ENCODE measurements around the gene GIPC3.
"Not testable (repeated sequence)": the region's sequence is repeated elsewhere in the genome, so short reads cannot be mapped to it uniquely, and the experiment has no call there.

GIPC3 gene

DNA sequence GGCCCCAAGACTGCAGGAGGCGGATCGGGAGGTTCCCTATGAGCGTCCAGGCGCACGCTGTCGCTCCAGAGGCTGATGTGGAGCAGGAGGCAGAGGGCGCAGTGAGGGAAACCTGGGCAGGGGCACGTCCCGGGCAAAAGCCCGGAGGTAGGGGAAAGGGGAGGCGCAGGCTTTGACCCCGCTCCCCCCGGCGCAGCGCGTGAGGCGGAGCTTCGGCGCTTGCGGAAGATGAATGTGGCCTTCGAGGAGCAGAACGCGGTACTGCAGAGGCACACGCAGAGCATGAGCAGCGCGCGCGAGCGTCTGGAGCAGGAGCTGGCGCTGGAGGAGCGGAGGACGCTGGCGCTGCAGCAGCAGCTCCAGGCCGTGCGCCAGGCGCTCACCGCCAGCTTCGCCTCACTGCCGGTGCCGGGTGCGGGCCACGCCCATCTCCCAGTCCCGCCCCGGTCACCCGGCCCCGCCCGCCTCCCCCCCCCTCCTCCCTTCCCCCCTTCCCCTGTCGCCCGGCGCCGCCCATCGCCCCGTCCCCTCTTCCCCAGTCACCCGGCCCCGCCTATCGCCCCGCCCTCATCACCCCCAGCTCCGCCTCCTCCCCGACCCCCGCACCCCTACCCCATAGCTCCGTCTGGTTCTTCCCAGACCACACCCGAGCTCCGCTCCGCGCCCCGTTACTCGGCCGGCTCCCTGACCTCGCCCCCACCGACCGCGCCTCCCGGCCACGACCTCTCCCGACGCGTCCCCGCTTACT lies 8.4 kb upstream of the GIPC3 start:
- no peak for DNase-seq (ENCODE audit: low spot score)

DNA sequence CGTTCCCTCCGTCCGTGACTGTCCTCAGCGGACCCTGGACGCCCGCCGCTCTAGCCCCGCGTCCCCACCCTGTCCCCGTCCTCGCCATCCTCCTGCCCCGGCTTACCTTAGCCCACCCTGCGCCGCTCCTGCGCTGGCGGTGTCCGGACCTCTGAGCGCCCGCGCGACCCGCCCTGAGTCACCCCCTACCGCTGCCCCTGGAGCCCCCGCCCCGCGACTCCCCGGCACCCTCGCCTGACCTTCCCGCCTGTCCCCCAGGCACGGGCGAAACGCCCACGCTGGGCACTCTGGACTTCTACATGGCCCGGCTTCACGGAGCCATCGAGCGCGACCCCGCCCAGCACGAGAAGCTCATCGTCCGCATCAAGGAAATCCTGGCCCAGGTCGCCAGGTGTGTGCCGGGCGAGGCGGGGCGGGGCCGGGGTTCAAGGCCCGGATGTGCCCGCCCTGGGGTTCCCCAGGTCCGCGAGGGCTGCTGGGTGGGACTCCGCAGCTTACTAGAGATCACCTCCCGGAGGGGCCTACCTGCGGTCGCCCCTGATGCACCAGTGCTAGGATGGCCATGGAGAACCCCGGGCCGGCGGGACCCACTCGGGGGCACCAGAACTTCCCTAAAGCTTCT lies 7.4 kb upstream of the GIPC3 start:
- DNase-seq (ENCODE audit: low spot score), result no peak

DNA sequence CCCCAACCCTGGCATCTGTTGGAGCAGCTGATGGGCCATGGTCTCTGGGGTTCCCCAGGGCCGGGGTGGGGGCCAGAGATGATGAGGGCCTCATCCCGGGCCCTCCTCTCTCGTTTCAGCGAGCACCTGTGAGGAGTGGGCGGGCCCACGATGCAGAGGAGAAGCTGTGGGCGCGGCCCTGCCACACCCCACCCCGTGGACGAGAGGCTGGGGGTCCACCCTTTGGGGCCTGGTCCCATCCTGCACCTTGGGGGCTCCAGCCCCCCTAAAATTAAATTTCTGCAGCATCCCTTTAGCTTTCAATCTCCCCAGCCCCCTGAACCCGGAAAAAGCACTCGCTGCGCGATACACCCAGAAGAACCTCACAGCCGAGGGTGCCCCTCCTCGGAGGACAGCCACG lies 6.9 kb upstream of the GIPC3 start:
- DNase-seq (ENCODE audit: low spot score), result no peak

DNA sequence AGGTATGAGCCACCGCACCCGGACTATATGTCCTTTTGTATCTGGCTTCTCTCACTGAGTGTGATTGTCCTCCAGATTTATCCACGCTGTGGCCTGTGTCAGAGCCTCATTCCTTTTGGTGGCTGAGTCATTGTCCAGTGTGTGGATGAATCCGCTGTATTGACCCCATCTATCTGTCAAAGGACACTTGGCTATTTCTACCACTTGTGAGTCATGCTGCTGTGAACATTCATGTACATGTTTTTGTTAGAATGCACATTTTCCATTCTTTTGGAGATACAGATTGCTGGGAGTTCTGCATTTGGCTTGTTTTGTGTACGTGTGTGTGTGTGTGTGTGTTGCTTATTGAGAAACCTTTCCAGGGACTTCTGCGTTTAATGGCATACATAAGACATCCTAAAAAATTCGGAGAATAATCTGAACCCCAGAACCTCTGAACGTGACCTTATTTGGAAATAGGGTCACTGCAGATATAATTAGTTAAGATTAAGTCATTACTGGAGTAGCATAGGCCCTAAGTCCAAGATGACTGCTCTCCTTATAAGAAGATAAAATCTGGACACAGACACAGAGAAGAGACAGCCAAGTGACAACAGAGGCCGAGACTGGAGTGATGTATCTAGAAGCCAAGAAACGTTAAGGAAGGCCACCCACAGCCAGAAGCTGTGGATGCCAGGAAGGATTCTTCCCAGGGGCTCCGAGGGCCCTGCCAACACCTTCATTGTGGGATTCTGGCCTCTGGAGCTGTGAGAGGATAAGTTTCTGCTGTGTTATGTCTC lies 4.9 kb upstream of the GIPC3 start:
- DNase-seq (ENCODE audit: low spot score), result peak; percentile 94

DNA sequence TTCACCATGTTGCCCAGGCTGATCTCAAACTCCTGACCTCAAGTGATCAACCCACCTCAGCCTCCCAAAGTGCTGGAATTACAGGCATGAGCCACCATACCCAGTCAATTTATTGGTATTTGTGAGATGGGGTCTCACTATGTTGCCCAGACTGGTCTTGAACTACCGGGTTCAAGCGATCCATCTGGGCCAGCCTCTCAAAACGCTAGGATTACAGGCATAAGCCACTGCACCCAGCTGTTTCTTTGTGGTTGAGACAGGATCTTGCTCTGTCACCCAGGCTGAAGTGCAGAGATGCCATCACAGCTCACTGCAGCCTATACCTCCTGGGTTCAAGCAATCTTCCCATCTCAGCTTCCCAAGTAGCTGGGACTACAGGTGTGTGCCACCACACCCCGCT lies 3.5 kb upstream of the GIPC3 start:
- DNase-seq (ENCODE audit: low spot score), result not testable (repeated sequence)

DNA sequence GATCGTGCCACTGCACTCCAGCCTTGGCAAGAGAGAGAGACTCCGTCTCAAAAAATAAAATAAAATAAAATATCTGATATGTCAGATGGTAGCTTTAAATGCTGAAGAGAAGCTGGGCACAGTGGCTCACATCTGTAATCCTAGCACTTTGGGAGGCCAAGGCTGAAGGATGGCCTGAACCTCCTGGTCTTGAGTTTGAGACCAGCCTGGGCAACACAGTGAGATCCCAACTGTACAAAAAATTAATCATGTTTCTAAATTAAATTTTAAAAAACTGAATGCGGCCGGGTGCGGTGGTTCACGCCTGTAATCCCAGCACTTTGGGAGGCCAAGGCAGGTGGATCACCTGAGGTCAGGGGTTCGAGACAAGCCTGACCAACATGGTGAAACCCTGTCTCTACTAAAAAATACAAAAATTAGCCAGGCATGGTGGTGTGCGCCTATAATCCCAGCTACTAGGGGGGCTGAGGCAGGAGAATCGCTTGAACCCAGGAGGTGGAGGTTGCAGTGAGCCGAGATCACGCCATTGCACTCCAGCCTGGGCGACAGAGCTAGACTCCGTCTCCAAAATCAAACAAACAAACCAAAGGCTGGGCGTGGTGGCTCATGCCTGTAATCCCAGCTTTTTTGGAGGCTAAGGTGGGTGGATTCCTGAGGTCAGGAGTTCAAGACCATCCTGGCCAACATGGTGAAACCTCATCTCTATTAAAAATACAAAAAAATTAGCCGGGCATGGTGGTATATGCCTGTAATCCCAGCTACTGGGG lies 1.1 kb upstream of the GIPC3 start:
- DNase-seq (ENCODE audit: low spot score), result not testable (repeated sequence)

DNA sequence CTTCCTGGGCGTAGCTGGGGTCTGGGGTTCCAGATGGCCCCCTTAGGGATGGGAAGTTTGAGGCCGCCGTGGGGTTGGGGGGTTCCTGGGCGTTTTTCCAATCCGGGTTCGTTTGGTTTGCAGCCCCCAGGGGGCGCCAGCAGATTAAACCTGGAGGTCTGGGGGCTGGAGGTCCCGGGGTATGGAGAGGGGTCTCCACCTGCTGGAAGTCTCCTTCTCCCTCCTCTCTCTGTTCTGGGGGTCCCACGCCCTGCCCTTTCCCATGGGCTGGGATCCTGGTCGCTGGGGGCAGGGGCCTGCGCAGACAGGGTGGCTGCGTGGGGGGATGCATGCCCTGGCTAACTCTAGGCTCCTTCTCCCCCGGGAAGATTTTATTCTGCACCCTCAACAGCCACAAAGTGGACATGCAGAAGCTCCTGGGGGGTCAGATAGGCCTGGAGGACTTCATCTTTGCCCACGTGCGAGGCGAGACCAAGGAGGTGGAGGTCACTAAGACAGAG lies 899 bp downstream of the GIPC3 start:
- no peak for DNase-seq (ENCODE audit: low spot score)

DNA sequence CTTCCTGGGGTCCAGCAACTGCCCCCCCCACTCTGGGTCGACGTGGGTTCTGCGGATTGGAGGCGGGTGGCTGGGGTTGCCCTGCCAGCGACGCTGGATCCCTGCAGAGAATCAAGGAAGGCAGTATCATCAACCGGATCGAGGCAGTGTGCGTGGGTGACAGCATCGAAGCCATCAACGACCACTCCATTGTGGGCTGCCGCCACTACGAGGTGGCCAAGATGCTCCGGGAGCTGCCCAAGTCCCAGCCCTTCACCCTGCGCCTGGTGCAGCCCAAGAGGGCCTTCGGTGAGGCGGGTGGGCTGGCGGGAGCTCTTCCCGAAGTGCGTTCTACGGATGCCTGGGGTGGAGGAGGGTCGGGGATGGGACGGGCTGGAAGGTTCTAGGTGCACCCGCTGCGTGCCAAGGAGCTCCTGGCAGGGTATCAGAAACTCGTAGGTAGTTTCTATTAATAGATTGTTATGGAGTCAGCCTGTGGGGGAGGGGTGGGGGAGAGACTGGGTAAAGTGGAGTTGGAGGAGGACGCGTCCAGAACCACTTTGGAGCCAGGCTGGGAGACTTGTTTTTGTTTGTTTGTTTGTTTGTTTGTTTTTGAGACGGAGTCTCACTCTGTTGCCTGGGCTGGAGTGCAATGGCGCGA lies 1.5 kb downstream of the GIPC3 start:
- DNase-seq (ENCODE audit: low spot score), result no peak

DNA sequence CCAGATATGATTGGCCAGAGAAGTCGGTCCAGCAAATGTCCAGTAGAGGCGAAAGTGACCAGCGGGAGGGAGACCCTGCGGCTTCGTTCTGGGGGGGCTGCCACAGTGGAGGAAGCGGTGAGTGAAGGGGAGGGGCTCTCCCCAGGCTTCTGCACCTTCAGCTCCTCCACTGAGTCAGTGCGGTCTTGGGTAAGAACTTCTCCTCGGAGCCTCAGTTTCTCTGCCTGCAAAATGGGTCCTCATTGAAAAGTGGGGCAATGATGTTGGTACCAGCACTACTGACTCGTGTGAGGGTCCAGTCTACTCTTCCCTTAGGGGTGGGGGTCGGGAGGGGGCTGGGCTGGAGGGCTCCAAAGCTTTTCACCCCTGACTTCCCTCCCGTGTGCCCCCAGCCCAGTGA lies 4.2 kb downstream of the GIPC3 start:
- DNase-seq (ENCODE audit: low spot score), result no peak

DNA sequence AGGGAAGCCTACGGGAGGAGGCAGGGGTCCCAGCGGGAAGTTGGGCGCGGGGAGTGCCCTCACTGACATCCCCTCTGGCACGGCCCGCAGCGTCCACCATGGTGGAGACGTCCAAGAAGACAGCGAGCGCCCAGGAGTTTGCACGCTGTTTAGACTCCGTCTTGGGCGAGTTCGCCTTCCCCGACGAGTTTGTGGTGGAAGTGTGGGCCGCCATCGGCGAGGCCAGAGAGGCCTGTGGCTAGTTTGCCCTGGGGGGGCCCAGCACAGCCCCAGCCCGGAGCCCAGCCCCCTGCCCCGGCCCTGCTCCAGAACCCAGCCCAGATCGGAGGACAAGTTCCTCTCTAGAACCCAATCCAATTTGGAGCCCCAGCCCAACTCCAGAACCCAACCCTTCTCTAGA lies 4.7 kb downstream of the GIPC3 start:
- DNase-seq (ENCODE audit: low spot score), result no peak

DNA sequence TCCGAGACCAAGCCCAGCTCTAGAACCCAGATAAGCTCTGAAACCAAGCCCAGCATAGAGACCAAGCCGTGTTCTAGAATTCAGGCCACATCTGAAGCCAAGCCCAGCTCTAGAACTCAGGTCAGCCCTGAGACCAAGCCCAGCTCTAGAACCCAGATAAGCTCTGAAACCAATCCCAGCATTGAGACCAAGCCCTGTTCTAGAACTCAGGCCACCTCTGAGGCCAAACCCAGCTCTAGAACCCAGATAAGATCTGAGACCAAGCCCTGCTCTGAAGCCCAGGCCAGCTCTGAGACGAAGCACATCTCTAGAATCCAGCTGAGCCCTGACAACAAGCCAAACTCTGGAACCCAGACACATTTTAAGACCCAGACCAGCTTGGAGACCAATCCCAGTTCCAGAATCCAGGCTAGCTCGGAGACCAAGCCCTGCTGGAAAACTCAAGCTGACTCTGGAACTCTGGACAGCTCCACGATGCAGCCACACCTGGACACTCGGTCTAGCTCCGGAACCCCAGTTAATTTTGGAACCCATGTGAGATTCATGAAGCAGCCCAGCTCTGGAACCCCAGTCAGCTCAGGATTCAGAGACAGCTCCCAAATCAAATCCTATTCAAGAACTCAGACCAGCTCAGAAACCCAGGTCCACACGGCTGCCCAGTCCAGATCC lies 5.8 kb downstream of the GIPC3 start:
- no peak for DNase-seq (ENCODE audit: low spot score)

DNA sequence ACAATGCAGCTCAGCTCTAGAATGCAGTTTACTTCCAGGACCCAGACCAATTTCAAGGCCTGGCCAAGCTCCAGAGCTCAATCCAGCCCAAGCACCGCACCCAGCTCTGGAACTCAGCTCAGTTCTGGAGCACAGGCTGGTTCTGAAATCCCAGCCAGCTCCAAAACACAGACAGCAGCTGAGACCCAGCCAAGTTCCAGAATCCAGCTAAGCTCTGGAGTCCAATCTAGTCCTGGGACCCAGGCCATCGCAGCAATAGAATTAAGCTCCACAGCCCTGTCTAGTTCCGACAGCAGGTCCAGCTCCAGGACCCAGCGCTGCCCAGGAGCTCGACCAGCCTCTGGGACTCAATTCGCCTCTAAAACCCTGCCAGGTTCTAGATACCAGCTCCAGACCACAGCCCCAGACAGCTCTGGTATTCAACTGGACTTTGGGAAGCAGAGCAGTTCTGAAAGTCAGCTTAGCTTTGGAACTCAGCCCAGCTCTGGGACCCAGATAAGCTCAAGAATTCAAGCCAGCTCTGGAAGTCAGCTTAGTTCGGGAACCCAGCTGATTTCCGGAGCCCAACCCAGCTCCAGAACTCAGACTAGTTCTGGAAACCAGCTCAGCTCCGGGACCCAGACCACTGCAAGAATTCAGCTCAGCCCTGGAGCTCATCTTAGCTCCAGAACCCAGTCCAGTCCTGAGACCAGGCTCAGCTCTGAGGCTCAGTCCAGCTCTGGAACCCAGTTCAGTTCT lies 6.8 kb downstream of the GIPC3 start:
- DNase-seq (ENCODE audit: low spot score), result no peak

DNA sequence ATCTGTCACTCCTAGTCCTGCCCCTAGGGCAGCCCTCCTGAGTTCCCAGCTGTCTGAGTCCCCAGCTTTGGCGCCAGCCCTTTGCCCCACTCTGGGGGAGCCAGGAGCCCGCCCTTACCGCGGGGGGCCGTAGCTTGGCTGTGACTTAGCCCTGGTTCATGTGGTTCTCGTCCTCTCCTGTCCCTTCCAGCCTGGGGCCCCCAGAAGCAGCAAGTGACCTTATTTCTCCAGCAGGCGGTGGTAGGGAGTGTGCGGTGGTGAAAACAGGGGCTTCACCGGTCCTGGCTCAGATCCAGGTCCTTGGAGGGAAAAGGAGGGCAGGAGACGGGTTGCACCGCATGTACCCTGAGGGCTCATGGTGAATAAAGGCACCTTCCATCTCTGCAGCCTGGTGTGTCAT lies 7.9 kb downstream of the GIPC3 start:
- no peak for DNase-seq (ENCODE audit: low spot score)

DNA sequence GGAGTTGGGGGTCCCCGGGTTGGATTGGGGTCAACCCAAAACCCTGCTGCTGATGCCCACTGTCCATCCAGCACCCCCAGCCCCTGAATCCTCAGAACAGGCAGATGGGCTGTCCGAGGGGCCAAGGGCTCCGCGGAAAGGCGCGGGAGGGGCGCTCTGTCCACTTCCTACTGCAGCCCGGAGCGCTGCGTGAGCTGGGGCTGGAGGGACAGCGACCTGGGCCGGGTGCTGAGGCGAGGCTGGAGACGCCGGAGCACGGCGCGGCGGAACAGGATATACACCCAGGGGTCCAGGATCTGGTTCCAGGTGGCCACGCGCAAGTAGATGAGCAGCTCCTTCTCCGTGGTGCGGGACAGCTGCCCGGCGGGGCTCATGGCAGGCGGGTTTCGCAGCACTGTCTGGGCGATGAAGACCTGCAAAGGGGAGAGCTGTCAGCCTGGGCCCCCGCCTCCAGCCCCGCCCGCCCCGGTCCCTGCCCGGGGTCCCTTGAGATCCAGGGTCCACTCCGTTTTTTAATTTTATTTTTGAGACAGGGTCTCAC lies 10.3 kb downstream of the GIPC3 start:
- DNase-seq (ENCODE audit: low spot score), result no peak

DNA sequence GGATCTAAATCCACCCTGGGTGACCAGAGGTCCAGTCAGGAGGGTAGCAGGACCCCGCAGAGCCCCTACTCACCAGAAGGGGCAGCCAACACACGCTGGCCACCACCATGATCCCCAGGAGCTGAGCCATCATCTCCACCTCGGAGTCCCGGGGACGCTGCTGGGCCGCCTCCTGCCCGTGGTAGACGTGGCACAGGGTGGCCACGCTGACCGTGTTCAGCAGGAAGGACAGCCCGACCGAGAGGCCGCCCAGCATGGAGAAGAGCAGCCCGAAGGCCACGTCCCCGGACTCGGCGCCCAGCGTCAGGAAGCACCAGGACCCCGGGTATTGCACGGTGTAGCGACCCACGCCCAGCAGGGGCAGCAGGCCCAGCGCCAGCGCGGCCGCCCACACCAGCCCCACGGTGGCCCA lies 14.5 kb downstream of the GIPC3 start:
- no peak for DNase-seq (ENCODE audit: low spot score)

DNA sequence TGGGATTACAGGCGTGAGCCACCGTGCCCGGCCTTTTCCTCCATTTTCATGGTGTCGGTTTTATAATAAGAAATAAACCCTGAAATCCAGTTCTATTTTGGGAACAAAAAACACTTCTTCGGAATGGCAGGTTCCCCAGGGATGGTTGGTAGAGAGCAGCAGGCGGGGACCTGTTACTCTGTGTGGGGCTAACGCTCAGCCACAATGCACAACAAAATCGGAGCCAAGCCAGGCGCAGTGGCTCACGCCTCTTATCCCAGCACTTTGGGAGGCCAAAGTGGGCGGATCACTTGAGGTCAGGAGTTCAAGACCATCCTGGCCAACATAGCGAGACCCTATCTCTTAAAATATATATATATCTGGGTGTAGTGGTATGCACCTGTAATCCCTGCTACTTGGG lies 15.7 kb downstream of the GIPC3 start:
- no peak for DNase-seq (ENCODE audit: low spot score)

DNA sequence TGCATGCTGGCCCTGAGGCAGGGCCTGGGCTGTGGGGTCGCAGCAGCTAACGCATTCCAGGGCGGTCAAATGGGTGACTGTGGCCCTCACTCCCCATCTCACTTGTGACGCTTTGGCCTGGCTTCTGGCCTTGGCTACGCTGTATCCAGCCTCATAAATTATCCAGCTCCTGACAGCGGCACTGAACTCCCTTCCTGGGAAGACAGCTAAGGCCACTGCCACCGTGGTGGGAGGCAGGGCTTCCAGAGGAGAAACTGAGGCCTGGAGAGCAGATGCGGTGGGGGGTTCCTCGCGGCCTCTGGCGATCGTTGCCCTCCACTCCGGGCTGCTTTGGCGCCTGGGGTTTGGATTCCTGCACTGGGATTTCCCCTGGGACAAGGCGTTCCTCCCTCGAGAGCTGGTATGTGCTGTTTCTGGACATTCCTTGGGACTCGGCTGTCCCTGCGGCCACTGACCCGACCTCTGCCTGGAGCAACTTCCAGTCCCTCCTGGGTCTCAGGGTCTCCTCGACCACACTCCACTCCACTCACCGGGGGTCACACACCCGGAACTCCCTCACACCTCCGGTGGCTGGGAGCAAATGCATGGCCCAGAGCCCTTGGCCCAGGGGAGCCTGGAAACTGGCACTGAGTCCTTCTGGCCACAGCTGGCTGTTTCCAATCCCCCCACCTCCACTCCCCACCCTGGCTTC lies 18.0 kb downstream of the GIPC3 start:
- DNase-seq (ENCODE audit: low spot score), result peak; percentile 93

DNA sequence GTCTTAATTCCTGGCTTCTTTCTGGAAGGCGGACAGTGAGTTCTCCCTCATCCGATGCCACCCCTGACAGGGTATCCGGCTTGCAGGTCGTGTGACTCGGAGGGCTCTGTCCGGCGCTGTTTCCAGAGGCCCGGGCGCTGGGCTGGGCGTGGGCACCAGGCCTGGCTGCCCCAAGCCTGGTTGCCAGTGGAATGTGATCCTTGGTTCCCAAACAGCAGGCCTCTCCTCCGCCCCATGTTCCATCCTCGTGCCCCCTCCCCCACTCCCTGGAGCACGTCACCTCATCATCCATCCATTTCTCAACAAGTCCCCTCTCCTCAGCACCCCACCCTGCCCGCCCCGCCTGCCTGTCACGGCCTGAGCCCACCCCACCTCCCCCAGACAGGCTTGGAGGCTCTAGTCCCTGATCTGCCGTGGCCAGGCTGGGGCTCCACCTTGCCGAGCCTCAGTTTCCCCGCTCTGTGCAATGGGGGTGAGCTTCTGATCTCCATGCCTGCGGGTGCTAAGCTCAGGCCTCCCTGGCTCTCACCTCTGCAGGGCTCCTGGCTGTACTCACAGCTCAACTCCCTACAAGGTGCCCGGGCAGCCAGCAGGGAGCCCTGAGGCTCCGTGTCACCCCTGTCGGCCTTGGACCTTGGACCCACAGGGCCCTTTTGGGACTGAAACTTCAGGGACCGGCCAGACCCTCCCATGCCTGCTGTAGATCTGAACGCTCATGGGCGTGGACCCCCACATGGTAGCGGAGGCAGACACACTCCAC lies 19.1 kb downstream of the GIPC3 start:
- no peak for DNase-seq (ENCODE audit: low spot score)

DNA sequence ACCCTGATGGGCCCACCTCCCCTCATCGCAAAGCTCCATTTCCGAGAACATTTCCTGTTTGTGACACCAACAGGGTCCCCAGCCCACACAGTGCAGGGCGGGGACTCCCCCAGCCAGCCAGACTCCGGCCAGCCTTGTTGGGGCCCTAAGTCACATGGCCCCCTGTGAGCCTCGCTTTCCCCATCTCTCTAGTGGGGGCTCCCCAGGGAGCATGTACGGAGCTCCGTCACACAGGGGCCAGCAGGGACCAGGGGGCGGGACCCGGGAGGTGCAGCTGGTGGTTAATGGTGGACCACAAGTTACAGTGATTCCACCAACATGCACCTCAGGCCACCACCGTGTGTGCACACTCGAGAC lies 19.7 kb downstream of the GIPC3 start:
- no peak for DNase-seq (ENCODE audit: low spot score)
